RWPE1 (cell line): ENCODE data around the gene ZMYND15.
A peak's percentile ranks its signal among the peaks of the same experiment; 100 is the strongest.

Experiments
- CTCF ChIA-PET: fragments of 350-600 bp; sonication (Branson Sonifier 250); formaldehyde crosslinking; extraction: SDS; loops from one replicate; lab custom pipeline; 2021; lab: Yijun Ruan, JAX
- POLR2A ChIA-PET: fragments of 400-600 bp; formaldehyde crosslinking; extraction: SDS; loops from one replicate; lab custom pipeline; 2020; ENCODE audit warnings: antibody characterized with exemption; ENCODE audit not compliant: low non-redundant PET; lab: Yijun Ruan, JAX
- DNase-seq: peaks from one replicate; pipeline ENCODE4 v3.0.0; 2012; ENCODE audit warnings: low spot score
- H3K27ac ChIP-seq: fragments of 450-650 bp; 2 replicates; pipeline ENCODE4 v1.5.1; 2017
- CTCF ChIP-seq: fragments of 450-650 bp; conservative IDR thresholded peaks from 2 replicates; pipeline ENCODE4 v1.5.1; 2017; ENCODE audit warnings: low read depth, mild to moderate bottlenecking

Gene ZMYND15

DNA sequence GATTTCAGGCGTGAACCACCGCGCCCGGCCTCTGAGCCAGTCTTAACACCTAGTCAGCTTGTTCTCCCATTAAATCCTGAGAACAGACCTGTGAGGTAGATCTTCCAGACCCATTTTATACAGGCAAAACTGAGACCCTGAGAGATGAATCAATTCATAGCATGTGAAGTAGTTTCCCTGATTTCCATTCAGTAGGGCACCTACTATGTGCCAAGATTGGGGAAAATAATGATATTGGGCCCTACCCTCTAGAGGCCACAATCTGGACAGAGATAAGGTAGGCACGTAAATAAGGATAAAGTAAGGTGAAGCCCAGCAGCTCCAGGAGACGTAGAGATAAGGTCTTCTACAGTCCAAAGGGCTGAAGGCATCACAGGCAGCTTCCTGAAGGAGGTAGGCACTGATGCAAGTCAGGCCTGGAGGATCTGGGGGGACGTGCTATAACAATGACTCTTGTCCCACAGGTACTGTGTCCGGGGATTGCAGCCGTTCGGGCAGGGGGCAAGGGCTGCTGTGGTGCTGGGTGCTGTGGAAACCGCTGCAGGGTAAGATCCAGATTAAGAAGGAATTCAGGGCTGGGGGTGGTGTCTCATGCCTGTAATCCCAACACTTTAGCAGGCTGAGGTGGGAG, 40.8 kb downstream of the ZMYND15 start:
- DNase-seq, result no peak
- POLR2A ChIA-PET, result interaction anchor here (0.6 kb wide), 1 partner anchor 104 kb away, joined by 3 read pairs; no protein-coding TSS in a partner anchor
- TF ChIP-seq CTCF, result no peak
- CTCF ChIA-PET, result interaction anchor here (2.2 kb wide), 1 partner anchor 122 kb away, joined by 9 read pairs; the partner anchor contains the start of gene CHRNE
- H3K27ac ChIP-seq, result no peak overlapping the region

DNA sequence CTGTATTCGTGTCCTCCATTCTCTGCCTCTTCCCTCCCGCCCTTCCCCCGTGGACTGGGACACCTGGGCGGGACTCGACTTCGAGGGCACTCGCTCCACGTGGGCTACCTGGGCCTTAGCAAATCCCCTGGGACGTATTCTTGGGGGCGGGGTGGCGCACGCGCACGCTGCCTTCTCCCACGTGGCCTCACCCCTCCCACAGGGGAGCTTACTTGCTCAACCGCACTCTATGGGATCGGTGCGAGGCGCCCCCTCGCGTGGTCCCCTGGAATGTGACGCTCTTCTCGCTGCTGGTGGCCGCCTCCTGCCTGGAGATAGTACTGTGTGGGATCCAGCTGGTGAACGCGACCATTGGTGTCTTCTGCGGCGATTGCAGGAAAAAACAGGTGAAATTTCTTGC, 43.0 kb downstream of the ZMYND15 start:
- ChIA-PET POLR2A (no interaction called here), CTCF (interaction anchor here (0.5 to 0.8 kb wide), 2 partner anchors 25 to 279 kb away, joined by 5 read pairs; no protein-coding TSS in a partner anchor)
- no peak overlapping the region for H3K27ac ChIP-seq
- DNase-seq, result no peak
- no peak for TF ChIP-seq CTCF

- DNase-seq, result no peak
- ChIA-PET POLR2A (no interaction called here), CTCF (interaction anchor here (0.7 kb wide), 1 partner anchor 30 kb away, joined by 4 read pairs; no protein-coding TSS in a partner anchor)
- no peak for TF ChIP-seq CTCF
- H3K27ac ChIP-seq, result no peak overlapping the region
Measured at GRCh38 chr17:4785311-4786105, 45.9 kb downstream of the ZMYND15 start.

- ChIA-PET CTCF (interaction anchor here (0.7 to 1.0 kb wide), 3 partner anchors 54 to 117 kb away, joined by 3 to 5 read pairs (median 4); partner anchors contain the start of genes CHRNE and MED11), POLR2A (no interaction called here)
- H3K27ac ChIP-seq, result peak within 1 kb of the TSS; percentile 28
- TF ChIP-seq CTCF, result no peak
- DNase-seq, result no peak
Measured at GRCh38 chr17:4786106-4786511, 46.5 kb downstream of the ZMYND15 start, which contains the start of gene VMO1. VMO1 (minus strand) TSS chr17:4786364; CDS start chr17:4786352, 12 bp downstream.

DNA sequence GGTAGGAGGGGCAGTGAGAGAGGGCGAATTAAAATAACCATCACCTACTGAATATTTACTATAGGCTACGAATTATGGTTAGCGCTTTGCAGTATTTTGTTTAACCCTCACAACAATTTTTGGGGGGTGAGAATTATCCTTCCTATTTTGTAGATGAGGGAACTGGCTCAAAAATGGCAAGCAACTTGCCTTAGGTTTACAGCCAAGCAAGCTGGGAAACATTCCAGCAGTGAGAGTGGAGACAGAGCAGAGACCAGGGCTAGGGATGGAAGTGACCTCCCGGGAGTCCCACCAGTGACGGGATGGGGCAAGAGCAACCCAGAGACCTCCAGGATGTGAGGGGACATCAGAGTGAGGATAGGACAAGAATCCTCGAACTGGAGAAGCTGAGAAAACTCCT, 46.9 kb downstream of the ZMYND15 start:
- peak overlapping the region; percentile 28; the same call in 1 of the 2 replicates for H3K27ac ChIP-seq
- CTCF ChIA-PET, result interaction anchor here (0.7 to 1.0 kb wide), 4 partner anchors 52 to 117 kb away, joined by 3 to 5 read pairs (median 4); partner anchors contain the start of genes CHRNE and MED11

More for the DNA sequence above, 46.9 kb downstream of the ZMYND15 start:
- POLR2A ChIA-PET, result no interaction called here
- no peak for TF ChIP-seq CTCF
- no peak for DNase-seq
